ENCODE data around the gene SLC24A5. TPM values are rescaled to one million over a fixed set of nuclear protein-coding genes. Genes with fewer than 3 reads are reported as not detected.
A peak's percentile ranks its signal among the peaks of the same experiment; 100 is the strongest.

SLC24A5 gene
- total and polyA plus RNA-seq, 9 of the 15 experiments (the other 6 are each of a cell fraction or from before 2014, with no cell fraction given): not detected

DNA sequence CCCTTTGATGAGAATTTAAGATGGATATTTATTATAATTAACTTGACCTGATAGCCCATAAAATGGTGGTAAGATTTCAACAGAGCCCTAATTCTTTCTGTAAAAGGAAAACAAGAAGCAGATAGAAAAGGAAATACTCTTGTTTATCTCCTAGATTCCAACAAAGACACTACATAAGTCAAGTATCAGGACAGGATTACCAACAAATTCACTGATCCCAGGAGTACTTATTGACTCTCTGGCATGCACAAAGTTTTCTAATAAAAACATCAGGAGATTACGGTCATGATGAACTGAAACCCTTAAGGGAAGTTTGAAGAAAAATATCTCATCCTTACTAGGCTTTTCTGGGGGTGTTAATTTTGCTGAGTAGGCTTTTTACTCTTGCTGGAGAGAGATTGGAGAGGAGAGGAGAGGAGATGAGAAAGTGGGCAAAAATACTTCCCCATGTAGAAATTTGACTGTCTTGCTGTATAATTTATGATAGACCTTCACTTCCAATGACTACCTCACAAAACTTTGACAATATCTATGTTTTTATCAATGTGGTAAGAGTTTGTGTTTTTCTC is 43.1 kb upstream of the SLC24A5 start:
- Histone ChIP-seq H3K36me3 (ENCODE audit: control insufficient read depth, insufficient read depth, low read length) (no peaks in the 10 kb centered on the region), H4K20me1 (replicated peaks; ENCODE audit: control insufficient read depth, insufficient read depth, low read length) (no peaks in the 10 kb centered on the region), H3K4me3 (no peak overlapping the region), H3K27me3 (ENCODE audit: control insufficient read depth in 2 of 2, insufficient read depth in 2 of 2, low read length in 2 of 2) (no peaks in the 10 kb centered on the region), H3K9me3 (replicated peaks; ENCODE audit: control insufficient read depth, insufficient read depth, low read depth, low read length) (no peaks in the 10 kb centered on the region), H3K9ac (ENCODE audit: insufficient read depth in 1 of 2, low read depth in 2 of 2, low read length in 2 of 2) (no peak overlapping the region), H3K79me2 (ENCODE audit: control insufficient read depth, insufficient read depth, low read length) (no peaks in the 10 kb centered on the region), H3K27ac (ENCODE audit: extremely low read depth, low read depth, low read length) (no peak overlapping the region), H2AFZ (ENCODE audit: low read depth, low read length) (no peak overlapping the region), H3K4me1 (replicated peaks in 1 of 2; ENCODE audit: control insufficient read depth in 2 of 2, insufficient read depth in 2 of 2, low read length in 2 of 2) (no peaks in the 10 kb centered on the region), H3K4me2 (ENCODE audit: insufficient read depth, low read length) (no peak overlapping the region), H3K9me1 (ENCODE audit: control insufficient read depth, insufficient read depth, low read length) (no peaks in the 10 kb centered on the region)
- ChIA-PET CTCF (ENCODE audit: low intra/inter-chr PET ratio) (no interaction called here), POLR2A (no interaction called here)
- intact Hi-C loops (cut with micrococcal nuclease): no loop called here
- DNase-seq (ENCODE audit: extremely low read depth in 1 of 4, low spot score in 3 of 4) (no peak), ATAC-seq (no peak), FAIRE-seq (no peak)
- no TSS peak for BruUV-seq (replicated peaks)
- in situ Hi-C loops (cut with MboI): no loop called here
- WGBS (ENCODE audit: insufficient coverage, low coverage, missing lambda C conversion rate): 0% methylated on average over 1 of the region's 1 CpG
- TF ChIP-seq MAFK (IDR thresholded peaks at IDR 0.05; ENCODE audit: low read length) (peak; percentile 80), FIP1L1 (IDR thresholded peaks at IDR 0.05; ENCODE audit: low read depth, low read length, poor library complexity, severe bottlenecking) (no peak), ZNF316 (IDR thresholded peaks at IDR 0.05) (peak; percentile 61; the same call in 1 of the 2 replicates), CBX1 (IDR thresholded peaks at IDR 0.05; ENCODE audit: low read depth) (no peak), FOXJ3 (CRISPR knock-in tag; IDR thresholded peaks at IDR 0.05) (no peak), ZBTB1 (CRISPR knock-in tag; IDR thresholded peaks at IDR 0.05; ENCODE audit: borderline replicate concordance, low read depth) (no peak), POLR2H (tag; IDR thresholded peaks at IDR 0.05; ENCODE audit: low read depth) (no peak), MAFG (tag; conservative IDR thresholded peaks at IDR 0.05) (peak; percentile 72), MYNN (IDR thresholded peaks at IDR 0.05) (no peak), MYNN (CRISPR knock-in tag; IDR thresholded peaks at IDR 0.05) (no peak), FOXA1 (IDR thresholded peaks at IDR 0.05; ENCODE audit: borderline replicate concordance) (no peak), OTX1 (CRISPR knock-in tag; IDR thresholded peaks at IDR 0.05) (no peak), RFX5 (IDR thresholded peaks at IDR 0.05; ENCODE audit: low read depth, low read length) (no peak), FOXJ2 (tag; IDR thresholded peaks at IDR 0.05) (no peak), ZNF766 (CRISPR knock-in tag; conservative IDR thresholded peaks at IDR 0.05) (no peak), RBM39 (optimal IDR thresholded peaks at IDR 0.05; ENCODE audit: low read depth, low read length) (no peak), L3MBTL2 (IDR thresholded peaks at IDR 0.05) (no peak), MAFF (IDR thresholded peaks at IDR 0.05; ENCODE audit: low read length) (peak; percentile 77)
- TF ChIP-seq, protein P1, sequence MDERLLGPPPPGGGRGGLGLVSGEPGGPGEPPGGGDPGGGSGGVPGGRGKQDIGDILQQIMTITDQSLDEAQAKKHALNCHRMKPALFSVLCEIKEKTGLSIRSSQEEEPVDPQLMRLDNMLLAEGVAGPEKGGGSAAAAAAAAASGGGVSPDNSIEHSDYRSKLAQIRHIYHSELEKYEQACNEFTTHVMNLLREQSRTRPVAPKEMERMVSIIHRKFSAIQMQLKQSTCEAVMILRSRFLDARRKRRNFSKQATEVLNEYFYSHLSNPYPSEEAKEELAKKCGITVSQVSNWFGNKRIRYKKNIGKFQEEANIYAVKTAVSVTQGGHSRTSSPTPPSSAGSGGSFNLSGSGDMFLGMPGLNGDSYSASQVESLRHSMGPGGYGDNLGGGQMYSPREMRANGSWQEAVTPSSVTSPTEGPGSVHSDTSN (CRISPR knock-in tag; IDR thresholded peaks at IDR 0.05; ENCODE audit: low read depth): no peak
- TF ChIP-seq, protein P1 (tag; conservative IDR thresholded peaks at IDR 0.05; ENCODE audit: low read depth): no peak
- TF ChIP-seq, protein P2, sequence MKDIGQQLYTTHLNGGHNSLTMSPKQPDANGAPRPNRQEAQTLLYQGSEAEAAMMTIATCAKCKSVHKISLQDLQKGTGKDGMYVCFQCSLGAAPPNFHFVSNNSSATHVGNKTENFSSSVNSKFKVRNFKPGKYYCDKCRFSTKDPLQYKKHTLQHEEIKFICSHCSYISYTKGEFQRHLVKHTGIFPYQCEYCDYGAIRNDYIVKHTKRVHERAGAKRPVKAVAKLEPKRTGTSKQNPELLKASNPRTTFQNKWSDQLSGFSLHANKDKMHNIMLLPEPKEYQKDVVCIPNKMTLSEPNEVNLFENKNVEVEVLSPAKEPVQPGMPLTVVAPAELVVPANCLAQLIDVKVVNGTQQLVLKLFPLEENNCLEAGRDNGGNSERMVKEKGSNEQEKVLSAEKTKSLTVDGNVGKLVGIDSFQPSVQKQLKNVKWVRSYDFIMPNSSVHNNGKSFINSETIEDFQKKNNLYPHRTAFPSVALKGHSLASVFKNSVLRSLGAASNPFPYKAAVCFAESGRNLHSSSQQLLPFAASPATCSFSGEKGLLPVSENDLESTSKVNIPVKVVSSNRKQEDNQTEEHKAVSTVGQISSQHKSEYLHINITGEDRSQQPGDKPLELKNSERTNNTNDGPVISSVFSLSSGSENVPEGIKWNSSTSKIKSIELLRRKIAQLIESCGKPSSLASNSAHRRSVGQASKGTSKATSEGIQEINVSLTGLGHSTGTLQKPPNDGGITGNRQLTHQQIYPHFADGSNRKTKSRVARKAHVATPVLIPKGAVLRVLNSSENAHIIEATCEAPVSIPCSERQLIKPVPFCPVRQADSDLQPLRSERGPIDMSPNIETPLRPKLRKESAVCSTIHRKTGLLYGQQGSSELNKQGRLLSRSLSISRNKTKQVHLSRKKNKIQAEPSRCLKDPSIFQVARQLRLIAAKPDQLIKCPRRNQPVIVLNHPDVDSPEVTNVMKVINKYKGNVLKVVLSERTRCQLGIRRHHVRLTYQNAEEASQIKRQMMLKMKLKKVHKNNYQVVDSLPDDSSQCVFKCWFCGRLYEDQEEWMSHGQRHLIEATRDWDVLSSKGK (CRISPR knock-in tag; IDR thresholded peaks at IDR 0.05): no peak

Data from K562 (cell line).